BLaER1 treated with 17β-estradiol and CSF1 and Interleukin-3, amounts not matched to agents 10 nM and 100 nM (cell line): ENCODE results near the gene SLC37A4.
A peak's percentile ranks its signal among the peaks of the same experiment; 100 is the strongest.
"Not testable (repeated sequence)": the region's sequence is repeated elsewhere in the genome, so short reads cannot be mapped to it uniquely, and the experiment has no call there.

ENCODE experiments used
- H3K27ac ChIP-seq, 11 experiments: shearing (Covaris generic); formaldehyde crosslinking; 2 replicates each; pipeline ENCODE4 v1.8.1; 2022
- H3K27me3 ChIP-seq, 11 experiments: shearing (Covaris generic); formaldehyde crosslinking; 2 replicates each; pipeline ENCODE4 v1.8.1; 2022
- H3K36me3 ChIP-seq, 11 experiments: shearing (Covaris generic); formaldehyde crosslinking; 2 replicates each; pipeline ENCODE4 v1.8.1; 2022
- H3K4me1 ChIP-seq, 10 experiments: shearing (Covaris generic); formaldehyde crosslinking; 2 replicates each; pipeline ENCODE4 v1.8.1; 2022
- H3K4me2 ChIP-seq, 11 experiments: shearing (Covaris generic); formaldehyde crosslinking; 2 replicates each; pipeline ENCODE4 v1.8.1; 2022
- H3K4me3 ChIP-seq, 10 experiments: shearing (Covaris generic); formaldehyde crosslinking; 2 replicates each; pipeline ENCODE4 v1.8.1; 2022
- H3K9ac ChIP-seq, 11 experiments: shearing (Covaris generic); formaldehyde crosslinking; 2 replicates each; pipeline ENCODE4 v1.8.1; 2022
- H3K9me3 ChIP-seq, 11 experiments: shearing (Covaris generic); formaldehyde crosslinking; replicated peaks in 1 of 11; 2 replicates each; pipeline ENCODE4 v1.8.1; 2022
- H4K20me1 ChIP-seq, 11 experiments: shearing (Covaris generic); formaldehyde crosslinking; 2 replicates each; pipeline ENCODE4 v1.8.1; 2022
- Cebpa-rat ChIP-seq, 11 experiments: shearing (Covaris generic); IDR thresholded peaks; 2 replicates each; pipeline ENCODE4 v1.8.1; 2022

The SLC37A4 gene

GRCh38 chr11:119030329-119031047 lies at the start of gene SLC37A4:
TSS of gene SLC37A4 (minus strand) at chr11:119030877.
- Histone ChIP-seq H3K4me2 (peak within 1 kb of the TSS; percentile 87 to 99 (median 96)), H3K27me3 (no peaks in the 10 kb centered on the region), H3K9me3 (no peaks in the 10 kb centered on the region), H3K4me1 (peaks cover 18 to 39% (median 34%) of the 10 kb centered on the region in 10 experiments), H3K4me3 (peak within 1 kb of the TSS; percentile 67 to 87 (median 79)), H3K36me3 (peaks cover 13 to 36% (median 26%) of the 10 kb centered on the region in 11 experiments), H3K27ac (peak within 1 kb of the TSS; percentile 21 to 73 (median 59); a peak in 20 of 22 replicates), H4K20me1 (peaks cover 0 to 21% (median 0%) of the 10 kb centered on the region in 11 experiments; a peak in 3 of 22 replicates), H3K9ac (peak within 1 kb of the TSS; percentile 69 to 82 (median 80))
- TF ChIP-seq Cebpa-rat (IDR thresholded peaks at IDR 0.05), result no peak

GRCh38 chr11:119078675-119079420 lies 48.2 kb upstream of the SLC37A4 start:
- peaks cover 89 to 97% (median 91%) of the 10 kb centered on the region in 11 experiments for H3K36me3 ChIP-seq

GRCh38 chr11:119077839-119078238 lies 47.2 kb upstream of the SLC37A4 start:
- TF ChIP-seq Cebpa-rat (IDR thresholded peaks at IDR 0.05), result no peak
- Histone ChIP-seq H3K4me1 (peaks cover 0 to 28% (median 0%) of the 10 kb centered on the region in 10 experiments; a peak in 7 of 20 replicates), H3K9ac (0 out of 22 replicates have a peak overlapping the region, but pooled peaks of 1 of the 11 experiments have one; percentile 15), H3K4me3 (no peak overlapping the region), H3K27ac (no peak overlapping the region), H3K27me3 (no peaks in the 10 kb centered on the region), H3K9me3 (no peaks in the 10 kb centered on the region), H3K36me3 (peaks cover 98 to 100% (median 99%) of the 10 kb centered on the region in 11 experiments), H3K4me2 (no peak overlapping the region), H4K20me1 (peaks cover 0 to 58% (median 0%) of the 10 kb centered on the region in 11 experiments; a peak in 8 of 22 replicates)

More at GRCh38 chr11:119078675-119079420, 48.2 kb upstream of the SLC37A4 start:
- Histone ChIP-seq H3K9ac (no peak overlapping the region), H3K27ac (no peak overlapping the region), H4K20me1 (peaks cover 0 to 50% (median 0%) of the 10 kb centered on the region in 11 experiments; a peak in 6 of 22 replicates), H3K27me3 (no peaks in the 10 kb centered on the region), H3K4me2 (no peak overlapping the region), H3K4me1 (peaks cover 0 to 33% (median 0%) of the 10 kb centered on the region in 10 experiments; a peak in 7 of 20 replicates), H3K9me3 (no peaks in the 10 kb centered on the region), H3K4me3 (no peak overlapping the region)
- TF ChIP-seq Cebpa-rat (IDR thresholded peaks at IDR 0.05), result no peak

GRCh38 chr11:119067371-119068222 lies 36.9 kb upstream of the SLC37A4 start, which contains the start of gene VPS11:
TSS of gene VPS11 (plus strand) at chr11:119067818. CDS start at chr11:119067824, 6 bp downstream.
- peak within 1 kb of the TSS; percentile 85 to 95 (median 91) for H3K9ac ChIP-seq
- H3K4me1 ChIP-seq, result peaks cover 32 to 48% (median 37%) of the 10 kb centered on the region in 10 experiments
- peaks cover 27 to 37% (median 35%) of the 10 kb centered on the region in 11 experiments for H3K36me3 ChIP-seq
- peaks cover 0 to 11% (median 0%) of the 10 kb centered on the region in 11 experiments; a peak in 4 of 22 replicates for H4K20me1 ChIP-seq
- peak within 1 kb of the TSS; percentile 79 to 91 (median 87) for H3K27ac ChIP-seq
- peak within 1 kb of the TSS; percentile 77 to 98 (median 92) for H3K4me3 ChIP-seq
- TF ChIP-seq Cebpa-rat (IDR thresholded peaks at IDR 0.05), result no peak
- H3K9me3 ChIP-seq, result no peaks in the 10 kb centered on the region
- H3K4me2 ChIP-seq, result peak within 1 kb of the TSS; percentile 82 to 97 (median 92)
- no peaks in the 10 kb centered on the region for H3K27me3 ChIP-seq

DNA sequence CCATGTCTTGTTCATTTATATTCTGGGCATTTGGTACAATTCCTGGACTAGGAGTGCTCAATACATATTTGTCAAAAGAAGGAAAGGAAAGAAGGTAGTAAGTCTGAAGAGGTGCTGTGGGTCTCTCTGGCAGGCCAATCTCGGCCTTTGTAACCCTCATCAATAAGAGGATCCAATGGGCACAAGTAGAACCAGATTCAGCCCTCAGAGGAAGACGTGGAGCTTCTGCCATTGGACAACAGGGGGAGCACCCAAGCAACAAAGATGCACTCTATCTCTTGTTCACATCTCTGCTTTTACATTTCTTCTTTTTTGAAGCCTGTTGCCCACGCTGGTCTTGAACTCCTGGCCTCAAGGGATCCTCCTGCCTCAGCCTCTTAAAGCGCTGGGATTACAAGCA lies 34.7 kb upstream of the SLC37A4 start:
- Histone ChIP-seq H3K4me1 (peaks cover 32 to 46% (median 37%) of the 10 kb centered on the region in 10 experiments), H3K4me2 (peak overlapping the region in 10 of 11 experiments; percentile 82 to 97 (median 92); a peak in 11 of 22 replicates), H4K20me1 (no peaks in the 10 kb centered on the region), H3K4me3 (no peak overlapping the region), H3K9ac (0 out of 22 replicates have a peak overlapping the region, but pooled peaks of 1 of the 11 experiments have one; percentile 1), H3K36me3 (peaks cover 5 to 29% (median 13%) of the 10 kb centered on the region in 11 experiments), H3K27ac (no peak overlapping the region), H3K27me3 (no peaks in the 10 kb centered on the region), H3K9me3 (no peaks in the 10 kb centered on the region)
- TF ChIP-seq Cebpa-rat (IDR thresholded peaks at IDR 0.05), result no peak

DNA sequence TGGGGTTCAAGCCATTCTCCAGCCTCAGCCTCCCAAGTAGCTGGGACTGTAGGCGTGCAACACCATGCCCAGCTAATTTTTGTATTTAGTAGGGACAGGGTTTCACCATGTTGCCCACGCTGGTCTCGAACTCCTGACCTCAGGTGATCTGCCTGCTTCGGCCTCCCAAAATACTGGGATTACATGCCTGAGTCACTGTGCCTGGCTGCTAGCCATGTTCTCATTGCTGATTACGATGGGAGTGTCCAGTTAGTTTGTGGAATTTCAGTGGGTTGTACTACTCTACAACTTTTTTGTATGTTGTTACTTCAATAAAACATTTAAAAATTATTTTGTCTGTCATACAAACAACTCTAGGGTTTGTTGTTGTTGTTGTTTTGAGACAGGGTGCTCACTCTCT lies 32.1 kb upstream of the SLC37A4 start:
- Histone ChIP-seq H4K20me1 (no peaks in the 10 kb centered on the region), H3K9ac (peak overlapping the region in 2 of 11 experiments; percentile 7 to 29; a peak in 1 of 22 replicates), H3K27me3 (no peaks in the 10 kb centered on the region), H3K4me3 (no peak overlapping the region), H3K4me1 (peaks cover 22 to 34% (median 27%) of the 10 kb centered on the region in 10 experiments), H3K27ac (no peak overlapping the region), H3K9me3 (peaks cover 0 to 2% (median 0%) of the 10 kb centered on the region in 11 experiments; a peak in 2 of 22 replicates), H3K4me2 (no peak overlapping the region), H3K36me3 (peaks cover 0 to 15% (median 0%) of the 10 kb centered on the region in 11 experiments; a peak in 2 of 22 replicates)
- no peak for TF ChIP-seq Cebpa-rat (IDR thresholded peaks at IDR 0.05)

DNA sequence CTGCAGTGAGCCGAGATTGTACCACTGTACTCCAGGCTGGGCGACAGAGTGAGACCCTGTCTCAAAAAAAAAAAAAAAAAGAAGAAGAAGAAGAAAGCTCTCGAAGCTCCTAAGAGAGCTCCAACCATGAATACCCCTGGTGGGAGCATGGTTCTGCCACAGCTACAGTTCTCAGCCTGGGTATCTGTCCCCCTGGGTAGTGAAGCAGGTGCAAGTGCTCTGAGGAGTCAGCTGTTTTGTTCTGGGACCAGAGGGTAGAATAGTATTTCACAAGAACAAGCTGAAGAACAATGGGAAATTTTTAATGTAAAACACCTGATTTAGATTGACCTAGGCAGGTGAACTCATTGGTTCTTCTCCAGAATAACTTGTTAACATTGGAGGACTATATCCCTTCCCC lies 30.6 kb upstream of the SLC37A4 start:
- no peak for TF ChIP-seq Cebpa-rat (IDR thresholded peaks at IDR 0.05)
- Histone ChIP-seq H3K9me3 (peaks cover 0 to 2% (median 0%) of the 10 kb centered on the region in 11 experiments; a peak in 2 of 22 replicates), H3K4me3 (no peak overlapping the region), H3K36me3 (peaks cover 0 to 15% (median 0%) of the 10 kb centered on the region in 11 experiments; a peak in 2 of 22 replicates), H3K27ac (no peak overlapping the region), H3K27me3 (no peaks in the 10 kb centered on the region), H3K4me2 (no peak overlapping the region), H4K20me1 (peaks cover 0 to 5% (median under 1%) of the 10 kb centered on the region in 11 experiments; a peak in 5 of 22 replicates), H3K4me1 (peaks cover 15 to 27% (median 19%) of the 10 kb centered on the region in 10 experiments), H3K9ac (no peak overlapping the region)

- Histone ChIP-seq H4K20me1 (peaks cover 6 to 26% (median 22%) of the 10 kb centered on the region in 11 experiments; a peak in 19 of 22 replicates), H3K4me1 (peaks cover 20 to 33% (median 24%) of the 10 kb centered on the region in 10 experiments), H3K36me3 (peaks cover 12 to 31% (median 16%) of the 10 kb centered on the region in 11 experiments)
- not testable (repeated sequence) for H3K27ac ChIP-seq, H3K9me3 ChIP-seq, H3K4me3 ChIP-seq, H3K27me3 ChIP-seq, H3K9ac ChIP-seq, H3K4me2 ChIP-seq
These were observed 28.5 kb upstream of the SLC37A4 start for GRCh38 chr11:119059128-119059527.
